Activated naive CD4-positive, alpha-beta T cell treated with anti-CD3 and anti-CD28 coated beads, Interleukin-2, amount 50 U/mL, for 16 hours (primary cell): ENCODE measurements around the gene NPY4R.
"Not testable (repeated sequence)": the region's sequence is repeated elsewhere in the genome, so short reads cannot be mapped to it uniquely, and the experiment has no call there.

Source experiments
- DNase-seq: peaks from one replicate; pipeline ENCODE4 v3.0.0-alpha.2; 2020

The NPY4R gene

GRCh38 chr10:46451365-46451764 is 14.4 kb downstream of the NPY4R start:
- not testable (repeated sequence) for DNase-seq

- not testable (repeated sequence) for DNase-seq
Measured at GRCh38 chr10:46450829-46451228, 14.9 kb downstream of the NPY4R start.

GRCh38 chr10:46447439-46447838 is 18.3 kb downstream of the NPY4R start:
- not testable (repeated sequence) for DNase-seq

- DNase-seq: not testable (repeated sequence)
Measured at GRCh38 chr10:46445389-46446122, 20.2 kb downstream of the NPY4R start.

- not testable (repeated sequence) for DNase-seq
Measured at GRCh38 chr10:46443422-46443821, 22.3 kb downstream of the NPY4R start.

- DNase-seq: not testable (repeated sequence)
Measured at GRCh38 chr10:46442706-46443275, 23.0 kb downstream of the NPY4R start.

GRCh38 chr10:46441837-46442278 is 23.9 kb downstream of the NPY4R start:
- not testable (repeated sequence) for DNase-seq

- not testable (repeated sequence) for DNase-seq
Measured at GRCh38 chr10:46440942-46441341, 24.8 kb downstream of the NPY4R start.

GRCh38 chr10:46423550-46423949 is 42.2 kb downstream of the NPY4R start:
- DNase-seq: not testable (repeated sequence)

GRCh38 chr10:46419570-46420379 is 46.0 kb downstream of the NPY4R start:
- not testable (repeated sequence) for DNase-seq

- DNase-seq: not testable (repeated sequence)
Measured at GRCh38 chr10:46418283-46418682, 47.5 kb downstream of the NPY4R start.

GRCh38 chr10:46415291-46415690 is 50.5 kb downstream of the NPY4R start:
- DNase-seq: not testable (repeated sequence)

GRCh38 chr10:46412665-46413064 is 53.1 kb downstream of the NPY4R start:
- not testable (repeated sequence) for DNase-seq

GRCh38 chr10:46411123-46411522 is 54.6 kb downstream of the NPY4R start:
- DNase-seq: not testable (repeated sequence)
